Karpas-422 (cell line): ENCODE data around the gene HNRNPF. TPM values are rescaled to one million over a fixed set of nuclear protein-coding genes. Genes with fewer than 3 reads are reported as not detected.

Experiments
- DNase-seq: peaks from one replicate; pipeline ENCODE4 v3.0.0-alpha.2; 2015
- H2AFZ ChIP-seq: fragments of 200-600 bp; sonication (generic); 2 replicates; pipeline ENCODE4 v1.6.1; 2014; ENCODE audit warnings: antibody characterized with exemption, low read length, mixed read lengths
- H3K27ac ChIP-seq: fragments of 200-600 bp; sonication (generic); 2 replicates; pipeline ENCODE4 v1.5.1; 2014; ENCODE audit warnings: mild to moderate bottlenecking, low read length, moderate library complexity
- H3K27me3 ChIP-seq: fragments of 200-600 bp; sonication (generic); 2 replicates; pipeline ENCODE4 v1.6.1; 2014; ENCODE audit warnings: low read length, mixed read lengths
- H3K36me3 ChIP-seq: fragments of 200-600 bp; sonication (generic); 2 replicates; pipeline ENCODE4 v1.6.1; 2014; ENCODE audit warnings: low read length, mixed read lengths; ENCODE audit not compliant: insufficient read depth
- H3K4me1 ChIP-seq: fragments of 200-600 bp; sonication (generic); 2 replicates; pipeline ENCODE4 v1.6.1; 2014; ENCODE audit warnings: mild to moderate bottlenecking, low read length, mixed read lengths
- H3K4me2 ChIP-seq: fragments of 200-600 bp; sonication (generic); 2 replicates; pipeline ENCODE4 v1.6.1; 2014; ENCODE audit warnings: low read length, low read depth, mild to moderate bottlenecking; ENCODE audit not compliant: poor library complexity, severe bottlenecking
- H3K4me3 ChIP-seq: fragments of 200-600 bp; sonication (generic); 2 replicates; pipeline ENCODE4 v1.5.1; 2014; ENCODE audit warnings: mild to moderate bottlenecking, antibody characterized with exemption, low read length, mixed read lengths
- H3K79me2 ChIP-seq: fragments of 200-600 bp; sonication (generic); 2 replicates; pipeline ENCODE4 v1.6.1; 2014; ENCODE audit warnings: mild to moderate bottlenecking, low read length, mixed read lengths
- H3K9ac ChIP-seq: fragments of 200-600 bp; sonication (generic); 2 replicates; pipeline ENCODE4 v1.6.0; 2014; ENCODE audit warnings: low read length
- H3K9me2 ChIP-seq: fragments of 200-600 bp; sonication (generic), shearing (Covaris generic); replicated peaks from 2 replicates; pipeline ENCODE4 v1.6.0; 2014; ENCODE audit warnings: mild to moderate bottlenecking, low read length, moderate library complexity; ENCODE audit not compliant: insufficient read depth
- H3K9me3 ChIP-seq: fragments of 300-700, 200-600 bp; sonication (generic); 2 replicates; pipeline ENCODE4 v1.6.1; 2014; ENCODE audit warnings: low read length, mixed read lengths
- H4K20me1 ChIP-seq: fragments of 200-600 bp; sonication (generic); 2 replicates; pipeline ENCODE4 v1.6.1; 2014; ENCODE audit warnings: mild to moderate bottlenecking, antibody characterized with exemption, low read length, low read depth; ENCODE audit not compliant: insufficient read depth
- total RNA-seq: library from RNA; depleted of rRNA; stranded (reverse); fragments of >200 nt; shearing (Covaris generic); gene quantifications from 2 replicates; pipeline ENCODE4 v1.2.3, GENCODE V29; 2014; ENCODE audit warnings: low replicate concordance

Gene HNRNPF
- total RNA-seq, 1 experiment from 2014 or later, result 160 TPM

DNA sequence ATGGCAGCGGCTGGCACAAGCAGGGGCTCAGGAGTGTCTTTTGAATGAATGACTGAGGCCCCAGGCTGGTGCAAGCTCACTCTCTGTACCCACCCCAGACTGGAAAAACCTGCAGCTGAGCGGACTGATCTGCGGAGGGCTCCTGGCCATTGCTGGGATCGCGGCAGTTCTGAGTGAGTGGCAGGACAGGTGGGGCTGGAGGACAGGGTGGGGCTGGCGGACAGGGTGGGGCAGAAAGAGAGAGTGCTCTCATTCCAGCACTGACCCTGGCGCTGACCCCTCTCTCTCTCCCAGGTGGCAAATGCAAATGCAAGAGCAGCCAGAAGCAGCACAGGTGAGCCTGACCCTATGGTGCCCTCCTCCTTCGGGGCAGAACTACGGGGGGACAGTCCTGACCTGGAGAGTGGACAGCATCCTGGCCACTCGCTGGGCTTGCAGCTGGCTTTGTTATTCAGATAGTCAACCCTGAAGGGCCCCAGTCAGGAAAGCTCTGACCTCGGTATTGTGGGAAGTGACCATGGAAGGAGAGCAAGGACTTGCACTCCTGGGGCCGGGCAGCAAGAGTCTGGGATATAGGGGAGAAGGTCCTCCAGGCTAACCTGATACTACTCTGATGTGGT is 33.5 kb downstream of the HNRNPF start:
- Histone ChIP-seq H3K27me3 (no peaks in the 10 kb centered on the region), H3K4me3 (no peak overlapping the region), H3K4me2 (no peak overlapping the region), H2AFZ (no peak overlapping the region), H3K36me3 (no peaks in the 10 kb centered on the region), H3K9me3 (no peaks in the 10 kb centered on the region), H3K9ac (no peak overlapping the region), H3K4me1 (no peaks in the 10 kb centered on the region), H3K27ac (no peak overlapping the region), H3K79me2 (no peaks in the 10 kb centered on the region), H3K9me2 (no peaks in the 10 kb centered on the region), H4K20me1 (no peaks in the 10 kb centered on the region)
- no peak for DNase-seq

GRCh38 chr10:43374194-43374593 is 34.8 kb downstream of the HNRNPF start:
- Histone ChIP-seq H3K9me2 (no peaks in the 10 kb centered on the region), H3K79me2 (no peaks in the 10 kb centered on the region), H3K27ac (no peak overlapping the region), H2AFZ (no peak overlapping the region), H3K4me3 (no peak overlapping the region), H3K27me3 (no peaks in the 10 kb centered on the region), H3K9me3 (no peaks in the 10 kb centered on the region), H3K4me2 (no peak overlapping the region), H3K36me3 (no peaks in the 10 kb centered on the region), H3K9ac (no peak overlapping the region), H3K4me1 (no peaks in the 10 kb centered on the region), H4K20me1 (no peaks in the 10 kb centered on the region)
- DNase-seq, result no peak

DNA sequence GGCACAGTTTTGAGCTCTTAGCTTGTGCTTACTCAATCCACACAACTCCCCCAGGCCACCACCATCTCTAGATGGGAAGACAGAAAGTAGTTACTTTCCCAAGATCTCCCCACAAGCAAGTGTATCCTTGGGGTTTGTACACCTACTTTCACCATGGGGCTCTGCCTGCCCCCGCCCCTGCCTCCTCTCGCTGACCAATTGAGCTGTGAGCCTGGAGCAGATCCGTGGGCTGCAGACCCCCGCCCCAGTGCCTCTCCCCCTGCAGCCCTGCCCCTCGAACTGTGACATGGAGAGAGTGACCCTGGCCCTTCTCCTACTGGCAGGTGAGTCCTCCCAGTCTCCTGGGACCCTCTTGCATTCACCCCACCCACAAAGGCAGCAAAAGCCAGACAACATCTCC is 35.5 kb downstream of the HNRNPF start:
- H3K27me3 ChIP-seq, result no peaks in the 10 kb centered on the region
- no peaks in the 10 kb centered on the region for H3K36me3 ChIP-seq
- H4K20me1 ChIP-seq, result no peaks in the 10 kb centered on the region
- no peaks in the 10 kb centered on the region for H3K9me3 ChIP-seq
- H3K4me2 ChIP-seq, result no peak overlapping the region
- no peaks in the 10 kb centered on the region for H3K9me2 ChIP-seq
- H3K79me2 ChIP-seq, result no peaks in the 10 kb centered on the region
- no peaks in the 10 kb centered on the region for H3K4me1 ChIP-seq
- H3K9ac ChIP-seq, result no peak overlapping the region
- no peak for DNase-seq
- H2AFZ ChIP-seq, result no peak overlapping the region
- no peak overlapping the region for H3K27ac ChIP-seq
- H3K4me3 ChIP-seq, result no peak overlapping the region

DNA sequence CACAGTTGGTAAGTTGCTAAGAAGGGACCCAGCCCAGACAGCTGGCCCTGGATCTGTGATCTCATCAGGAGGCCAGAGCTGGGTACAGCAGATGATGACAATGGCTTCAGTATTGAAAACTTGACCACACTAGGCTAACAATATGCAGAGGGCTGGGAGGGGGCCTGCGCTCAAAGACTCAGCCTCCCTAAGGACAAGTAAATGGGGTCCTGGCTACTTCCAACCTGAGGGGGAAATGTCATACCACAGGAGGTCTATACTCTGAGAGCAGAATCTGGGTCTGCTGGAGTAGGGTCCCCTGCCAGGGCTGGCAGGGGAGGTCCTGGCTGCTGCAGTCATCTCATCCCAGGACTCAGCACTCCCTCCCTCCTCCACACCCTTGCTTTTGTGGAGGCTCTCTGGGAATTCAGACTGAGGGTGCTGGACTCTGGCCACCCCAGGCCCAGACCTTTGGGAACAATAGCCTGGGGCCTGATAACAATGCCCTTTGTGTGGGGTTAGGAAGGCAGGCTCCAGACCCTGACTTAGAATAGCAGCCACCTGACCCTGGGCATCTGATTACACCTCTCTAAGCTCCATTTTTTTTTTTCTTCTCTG is 36.1 kb downstream of the HNRNPF start:
- H3K27me3 ChIP-seq, result no peaks in the 10 kb centered on the region
- no peak for DNase-seq
- no peak overlapping the region for H3K4me2 ChIP-seq
- H3K4me3 ChIP-seq, result no peak overlapping the region
- H3K36me3 ChIP-seq, result no peaks in the 10 kb centered on the region
- no peaks in the 10 kb centered on the region for H3K4me1 ChIP-seq
- H4K20me1 ChIP-seq, result no peaks in the 10 kb centered on the region
- no peaks in the 10 kb centered on the region for H3K9me2 ChIP-seq
- no peak overlapping the region for H2AFZ ChIP-seq
- H3K9me3 ChIP-seq, result no peaks in the 10 kb centered on the region
- H3K9ac ChIP-seq, result no peak overlapping the region
- H3K27ac ChIP-seq, result no peak overlapping the region
- no peaks in the 10 kb centered on the region for H3K79me2 ChIP-seq

- DNase-seq, result no peak
- no peaks in the 10 kb centered on the region for H3K9me2 ChIP-seq
- no peaks in the 10 kb centered on the region for H3K4me1 ChIP-seq
- no peaks in the 10 kb centered on the region for H3K36me3 ChIP-seq
- no peaks in the 10 kb centered on the region for H3K79me2 ChIP-seq
- H3K4me2 ChIP-seq, result no peak within 1 kb of the TSS
- no peaks in the 10 kb centered on the region for H3K27me3 ChIP-seq
- H3K9me3 ChIP-seq, result no peaks in the 10 kb centered on the region
- H3K9ac ChIP-seq, result no peak within 1 kb of the TSS
- H4K20me1 ChIP-seq, result no peaks in the 10 kb centered on the region
- H2AFZ ChIP-seq, result no peak within 1 kb of the TSS
- no peak within 1 kb of the TSS for H3K4me3 ChIP-seq
- no peak within 1 kb of the TSS for H3K27ac ChIP-seq
These were observed 37.6 kb downstream of the HNRNPF start, which contains the start of gene FXYD4 for GRCh38 chr10:43371418-43371817. Gene FXYD4, plus strand, starts transcription at chr10:43371636. Its CDS starts 2,111 bp downstream, at chr10:43373747.

- H2AFZ ChIP-seq, result no peak overlapping the region
- H3K9me2 ChIP-seq, result no peaks in the 10 kb centered on the region
- no peak overlapping the region for H3K4me2 ChIP-seq
- H4K20me1 ChIP-seq, result no peaks in the 10 kb centered on the region
- H3K36me3 ChIP-seq, result no peaks in the 10 kb centered on the region
- no peak for DNase-seq
- H3K9ac ChIP-seq, result no peak overlapping the region
- no peaks in the 10 kb centered on the region for H3K9me3 ChIP-seq
- H3K27me3 ChIP-seq, result no peaks in the 10 kb centered on the region
- no peak overlapping the region for H3K4me3 ChIP-seq
- H3K4me1 ChIP-seq, result no peaks in the 10 kb centered on the region
- no peak overlapping the region for H3K27ac ChIP-seq
- no peaks in the 10 kb centered on the region for H3K79me2 ChIP-seq
These were observed 38.2 kb downstream of the HNRNPF start for GRCh38 chr10:43370671-43371215.

DNA sequence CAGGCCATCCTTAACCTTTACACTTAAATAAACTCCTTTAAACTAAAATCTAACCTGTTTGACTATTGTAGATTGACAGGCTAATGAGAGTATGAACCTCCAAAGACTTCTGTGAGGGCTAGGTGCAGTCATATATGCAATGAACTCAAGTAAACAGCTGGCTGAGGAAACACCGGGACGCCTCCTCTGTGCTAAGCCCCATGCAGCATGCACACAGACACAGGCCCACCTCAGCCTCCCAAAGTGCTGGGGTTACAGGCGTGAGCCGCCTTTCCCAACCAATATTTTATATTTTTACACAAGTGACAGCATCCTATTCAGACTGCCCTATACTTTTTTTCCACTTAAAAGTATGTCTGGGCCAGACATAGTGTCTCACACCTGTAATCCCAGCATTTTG is 39.1 kb downstream of the HNRNPF start:
- no peaks in the 10 kb centered on the region for H3K9me2 ChIP-seq
- no peak overlapping the region for H3K27ac ChIP-seq
- H4K20me1 ChIP-seq, result no peaks in the 10 kb centered on the region
- no peak overlapping the region for H3K4me3 ChIP-seq
- no peak for DNase-seq
- H3K27me3 ChIP-seq, result no peaks in the 10 kb centered on the region
- no peaks in the 10 kb centered on the region for H3K4me1 ChIP-seq
- no peak overlapping the region for H2AFZ ChIP-seq
- H3K9me3 ChIP-seq, result no peaks in the 10 kb centered on the region
- H3K4me2 ChIP-seq, result no peak overlapping the region
- no peaks in the 10 kb centered on the region for H3K79me2 ChIP-seq
- no peak overlapping the region for H3K9ac ChIP-seq
- H3K36me3 ChIP-seq, result no peaks in the 10 kb centered on the region

GRCh38 chr10:43365001-43365400 is 44.0 kb downstream of the HNRNPF start:
- H3K79me2 ChIP-seq, result no peaks in the 10 kb centered on the region
- H3K4me1 ChIP-seq, result peaks cover 10% of the 10 kb centered on the region
- H3K4me2 ChIP-seq, result no peak overlapping the region
- no peak overlapping the region for H2AFZ ChIP-seq
- H3K9me3 ChIP-seq, result no peaks in the 10 kb centered on the region
- no peaks in the 10 kb centered on the region for H4K20me1 ChIP-seq
- no peaks in the 10 kb centered on the region for H3K27me3 ChIP-seq
- H3K9me2 ChIP-seq, result no peaks in the 10 kb centered on the region
- no peaks in the 10 kb centered on the region for H3K36me3 ChIP-seq
- H3K4me3 ChIP-seq, result no peak overlapping the region
- no peak for DNase-seq
- no peak overlapping the region for H3K27ac ChIP-seq
- no peak overlapping the region for H3K9ac ChIP-seq
